Loucy (cell line): ENCODE data around the gene MUC13.

ENCODE experiments used
- EZH2phosphoT487 ChIP-seq: fragments of 200-600 bp; IDR thresholded peaks from 2 replicates; pipeline ENCODE4 v1.6.1; 2018; ENCODE audit warnings: antibody characterized with exemption, mild to moderate bottlenecking, moderate library complexity, borderline replicate concordance
- TF ChIP-seq, protein P1 (sequence below): fragments of 200-600 bp; sonication (generic); conservative IDR thresholded peaks from 2 replicates; pipeline ENCODE4 v1.5.1; 2014; ENCODE audit warnings: mild to moderate bottlenecking, antibody characterized with exemption, low read length

GRCh38 chr3:124928333-124929202 lies 6.0 kb downstream of the MUC13 start:
- TF ChIP-seq, protein P1, sequence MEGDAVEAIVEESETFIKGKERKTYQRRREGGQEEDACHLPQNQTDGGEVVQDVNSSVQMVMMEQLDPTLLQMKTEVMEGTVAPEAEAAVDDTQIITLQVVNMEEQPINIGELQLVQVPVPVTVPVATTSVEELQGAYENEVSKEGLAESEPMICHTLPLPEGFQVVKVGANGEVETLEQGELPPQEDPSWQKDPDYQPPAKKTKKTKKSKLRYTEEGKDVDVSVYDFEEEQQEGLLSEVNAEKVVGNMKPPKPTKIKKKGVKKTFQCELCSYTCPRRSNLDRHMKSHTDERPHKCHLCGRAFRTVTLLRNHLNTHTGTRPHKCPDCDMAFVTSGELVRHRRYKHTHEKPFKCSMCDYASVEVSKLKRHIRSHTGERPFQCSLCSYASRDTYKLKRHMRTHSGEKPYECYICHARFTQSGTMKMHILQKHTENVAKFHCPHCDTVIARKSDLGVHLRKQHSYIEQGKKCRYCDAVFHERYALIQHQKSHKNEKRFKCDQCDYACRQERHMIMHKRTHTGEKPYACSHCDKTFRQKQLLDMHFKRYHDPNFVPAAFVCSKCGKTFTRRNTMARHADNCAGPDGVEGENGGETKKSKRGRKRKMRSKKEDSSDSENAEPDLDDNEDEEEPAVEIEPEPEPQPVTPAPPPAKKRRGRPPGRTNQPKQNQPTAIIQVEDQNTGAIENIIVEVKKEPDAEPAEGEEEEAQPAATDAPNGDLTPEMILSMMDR = peak; percentile 74
- no peak for TF ChIP-seq EZH2phosphoT487
